ENCODE results near the gene SCRG1.
A peak's percentile ranks its signal among the peaks of the same experiment; 100 is the strongest.

SCRG1 gene

DNA sequence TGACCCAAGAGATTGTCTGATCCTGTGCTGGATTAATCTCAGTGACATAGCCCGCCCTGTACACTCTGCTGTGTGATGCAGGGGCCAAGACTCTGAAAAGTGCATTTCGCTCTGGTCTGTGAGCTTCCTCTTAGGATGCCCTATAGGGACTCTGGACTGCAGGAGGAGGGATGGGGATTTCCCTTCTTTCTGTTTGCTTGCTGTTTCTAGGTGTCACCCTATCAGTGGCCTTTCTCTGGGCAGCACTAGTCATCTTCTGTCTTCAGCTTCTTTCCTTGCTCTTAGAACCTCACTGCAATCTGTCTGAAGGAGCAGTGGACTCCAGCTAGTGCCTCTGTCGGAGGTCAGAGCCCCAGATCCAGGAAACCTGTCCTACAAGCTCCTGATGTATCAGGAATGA, 34.5 kb upstream of the SCRG1 start:
- H3K36me3 ChIP-seq (ENCODE audit: control insufficient read depth in 2 of 2, insufficient read depth in 1 of 2, low read length in 2 of 2) = no peaks in the 10 kb centered on the region
- no peaks in the 10 kb centered on the region for H3K9me3 ChIP-seq (ENCODE audit: control insufficient read depth, insufficient read depth, low read depth, low read length)
- peaks cover 7% of the 10 kb centered on the region for H3K4me1 ChIP-seq (ENCODE audit: control insufficient read depth, insufficient read depth, low read length)
- no peak overlapping the region for H3K4me3 ChIP-seq (ENCODE audit: low read depth, low read length)
- no peak overlapping the region for H3K27ac ChIP-seq (ENCODE audit: extremely low read depth, low read depth, low read length)
- POLR2A ChIA-PET = no interaction called here
- CTCF ChIA-PET = interaction anchor here (1.9 kb wide), 1 partner anchor 13 kb away, joined by 11 read pairs; no protein-coding TSS in a partner anchor
- TF ChIP-seq, protein P1, sequence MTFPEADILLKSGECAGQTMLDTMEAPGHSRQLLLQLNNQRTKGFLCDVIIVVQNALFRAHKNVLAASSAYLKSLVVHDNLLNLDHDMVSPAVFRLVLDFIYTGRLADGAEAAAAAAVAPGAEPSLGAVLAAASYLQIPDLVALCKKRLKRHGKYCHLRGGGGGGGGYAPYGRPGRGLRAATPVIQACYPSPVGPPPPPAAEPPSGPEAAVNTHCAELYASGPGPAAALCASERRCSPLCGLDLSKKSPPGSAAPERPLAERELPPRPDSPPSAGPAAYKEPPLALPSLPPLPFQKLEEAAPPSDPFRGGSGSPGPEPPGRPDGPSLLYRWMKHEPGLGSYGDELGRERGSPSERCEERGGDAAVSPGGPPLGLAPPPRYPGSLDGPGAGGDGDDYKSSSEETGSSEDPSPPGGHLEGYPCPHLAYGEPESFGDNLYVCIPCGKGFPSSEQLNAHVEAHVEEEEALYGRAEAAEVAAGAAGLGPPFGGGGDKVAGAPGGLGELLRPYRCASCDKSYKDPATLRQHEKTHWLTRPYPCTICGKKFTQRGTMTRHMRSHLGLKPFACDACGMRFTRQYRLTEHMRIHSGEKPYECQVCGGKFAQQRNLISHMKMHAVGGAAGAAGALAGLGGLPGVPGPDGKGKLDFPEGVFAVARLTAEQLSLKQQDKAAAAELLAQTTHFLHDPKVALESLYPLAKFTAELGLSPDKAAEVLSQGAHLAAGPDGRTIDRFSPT (tag by site-specific recombination; IDR thresholded peaks at IDR 0.05) = no peak
- TF ChIP-seq, protein P2, sequence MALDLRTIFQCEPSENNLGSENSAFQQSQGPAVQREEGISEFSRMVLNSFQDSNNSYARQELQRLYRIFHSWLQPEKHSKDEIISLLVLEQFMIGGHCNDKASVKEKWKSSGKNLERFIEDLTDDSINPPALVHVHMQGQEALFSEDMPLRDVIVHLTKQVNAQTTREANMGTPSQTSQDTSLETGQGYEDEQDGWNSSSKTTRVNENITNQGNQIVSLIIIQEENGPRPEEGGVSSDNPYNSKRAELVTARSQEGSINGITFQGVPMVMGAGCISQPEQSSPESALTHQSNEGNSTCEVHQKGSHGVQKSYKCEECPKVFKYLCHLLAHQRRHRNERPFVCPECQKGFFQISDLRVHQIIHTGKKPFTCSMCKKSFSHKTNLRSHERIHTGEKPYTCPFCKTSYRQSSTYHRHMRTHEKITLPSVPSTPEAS (tag by site-specific recombination; IDR thresholded peaks at IDR 0.05) = no peak
- TF ChIP-seq ZNF501 (tag by site-specific recombination; IDR thresholded peaks at IDR 0.05) (no peak), ZNF560 (tag by site-specific recombination; IDR thresholded peaks at IDR 0.05; ENCODE audit: borderline replicate concordance) (no peak), ZNF548 (tag by site-specific recombination; IDR thresholded peaks at IDR 0.05) (no peak)
- TF ChIP-seq, protein P3, sequence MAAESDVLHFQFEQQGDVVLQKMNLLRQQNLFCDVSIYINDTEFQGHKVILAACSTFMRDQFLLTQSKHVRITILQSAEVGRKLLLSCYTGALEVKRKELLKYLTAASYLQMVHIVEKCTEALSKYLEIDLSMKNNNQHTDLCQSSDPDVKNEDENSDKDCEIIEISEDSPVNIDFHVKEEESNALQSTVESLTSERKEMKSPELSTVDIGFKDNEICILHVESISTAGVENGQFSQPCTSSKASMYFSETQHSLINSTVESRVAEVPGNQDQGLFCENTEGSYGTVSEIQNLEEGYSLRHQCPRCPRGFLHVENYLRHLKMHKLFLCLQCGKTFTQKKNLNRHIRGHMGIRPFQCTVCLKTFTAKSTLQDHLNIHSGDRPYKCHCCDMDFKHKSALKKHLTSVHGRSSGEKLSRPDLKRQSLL (tag by site-specific recombination; IDR thresholded peaks at IDR 0.05) = no peak
- TF ChIP-seq, protein P4, sequence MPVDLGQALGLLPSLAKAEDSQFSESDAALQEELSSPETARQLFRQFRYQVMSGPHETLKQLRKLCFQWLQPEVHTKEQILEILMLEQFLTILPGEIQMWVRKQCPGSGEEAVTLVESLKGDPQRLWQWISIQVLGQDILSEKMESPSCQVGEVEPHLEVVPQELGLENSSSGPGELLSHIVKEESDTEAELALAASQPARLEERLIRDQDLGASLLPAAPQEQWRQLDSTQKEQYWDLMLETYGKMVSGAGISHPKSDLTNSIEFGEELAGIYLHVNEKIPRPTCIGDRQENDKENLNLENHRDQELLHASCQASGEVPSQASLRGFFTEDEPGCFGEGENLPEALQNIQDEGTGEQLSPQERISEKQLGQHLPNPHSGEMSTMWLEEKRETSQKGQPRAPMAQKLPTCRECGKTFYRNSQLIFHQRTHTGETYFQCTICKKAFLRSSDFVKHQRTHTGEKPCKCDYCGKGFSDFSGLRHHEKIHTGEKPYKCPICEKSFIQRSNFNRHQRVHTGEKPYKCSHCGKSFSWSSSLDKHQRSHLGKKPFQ (tag by site-specific recombination; IDR thresholded peaks at IDR 0.05) = no peak

DNA sequence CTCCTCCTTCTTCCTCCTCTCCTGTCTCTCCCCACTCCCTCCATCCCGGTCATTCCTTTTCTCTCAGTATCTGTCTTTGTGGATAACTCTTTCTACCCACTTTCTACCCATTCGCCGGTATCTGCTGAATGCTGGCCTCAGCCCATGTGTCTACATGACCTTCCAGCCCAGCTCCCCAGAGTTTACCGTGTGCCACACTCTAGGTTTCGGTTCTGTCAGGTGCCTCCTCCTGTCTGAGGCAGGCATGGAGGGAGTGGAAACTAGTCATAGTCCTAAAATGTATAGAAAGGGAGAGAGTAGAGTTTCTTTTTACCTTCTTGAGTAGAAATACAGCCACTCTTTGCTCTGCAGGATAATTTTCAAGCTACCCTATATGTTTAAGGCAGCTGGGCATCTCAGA, 33.5 kb upstream of the SCRG1 start:
- CTCF ChIA-PET = interaction anchor here (1.9 kb wide), 1 partner anchor 12 kb away, joined by 11 read pairs; no protein-coding TSS in a partner anchor
- TF ChIP-seq ZNF830 (tag by site-specific recombination; IDR thresholded peaks at IDR 0.05; ENCODE audit: low read depth) = no peak
- TF ChIP-seq, protein P5, sequence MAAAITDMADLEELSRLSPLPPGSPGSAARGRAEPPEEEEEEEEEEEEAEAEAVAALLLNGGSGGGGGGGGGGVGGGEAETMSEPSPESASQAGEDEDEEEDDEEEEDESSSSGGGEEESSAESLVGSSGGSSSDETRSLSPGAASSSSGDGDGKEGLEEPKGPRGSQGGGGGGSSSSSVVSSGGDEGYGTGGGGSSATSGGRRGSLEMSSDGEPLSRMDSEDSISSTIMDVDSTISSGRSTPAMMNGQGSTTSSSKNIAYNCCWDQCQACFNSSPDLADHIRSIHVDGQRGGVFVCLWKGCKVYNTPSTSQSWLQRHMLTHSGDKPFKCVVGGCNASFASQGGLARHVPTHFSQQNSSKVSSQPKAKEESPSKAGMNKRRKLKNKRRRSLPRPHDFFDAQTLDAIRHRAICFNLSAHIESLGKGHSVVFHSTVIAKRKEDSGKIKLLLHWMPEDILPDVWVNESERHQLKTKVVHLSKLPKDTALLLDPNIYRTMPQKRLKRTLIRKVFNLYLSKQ (tag by site-specific recombination; IDR thresholded peaks at IDR 0.05; ENCODE audit: borderline replicate concordance) = no peak
- TF ChIP-seq, protein P6, sequence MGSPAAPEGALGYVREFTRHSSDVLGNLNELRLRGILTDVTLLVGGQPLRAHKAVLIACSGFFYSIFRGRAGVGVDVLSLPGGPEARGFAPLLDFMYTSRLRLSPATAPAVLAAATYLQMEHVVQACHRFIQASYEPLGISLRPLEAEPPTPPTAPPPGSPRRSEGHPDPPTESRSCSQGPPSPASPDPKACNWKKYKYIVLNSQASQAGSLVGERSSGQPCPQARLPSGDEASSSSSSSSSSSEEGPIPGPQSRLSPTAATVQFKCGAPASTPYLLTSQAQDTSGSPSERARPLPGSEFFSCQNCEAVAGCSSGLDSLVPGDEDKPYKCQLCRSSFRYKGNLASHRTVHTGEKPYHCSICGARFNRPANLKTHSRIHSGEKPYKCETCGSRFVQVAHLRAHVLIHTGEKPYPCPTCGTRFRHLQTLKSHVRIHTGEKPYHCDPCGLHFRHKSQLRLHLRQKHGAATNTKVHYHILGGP (tag by site-specific recombination; IDR thresholded peaks at IDR 0.05) = no peak
- peak; percentile 40; the same call in 1 of the 2 replicates for TF ChIP-seq PRDM1 (tag by site-specific recombination; IDR thresholded peaks at IDR 0.05)
- no peak for TF ChIP-seq ZNF624 (tag by site-specific recombination; IDR thresholded peaks at IDR 0.05)
- TF ChIP-seq KLF16 (tag by site-specific recombination; IDR thresholded peaks at IDR 0.05) = no peak
- TF ChIP-seq IKZF3 (tag by site-specific recombination; IDR thresholded peaks at IDR 0.05) = no peak
- H3K4me3 ChIP-seq (ENCODE audit: low read depth, low read length) = no peak overlapping the region
- H3K4me1 ChIP-seq (ENCODE audit: control insufficient read depth, insufficient read depth, low read length) = peaks cover 3% of the 10 kb centered on the region
- H3K27ac ChIP-seq (ENCODE audit: extremely low read depth, low read depth, low read length) = no peak overlapping the region
- POLR2A ChIA-PET = no interaction called here
- no peaks in the 10 kb centered on the region for H3K36me3 ChIP-seq (ENCODE audit: control insufficient read depth in 2 of 2, insufficient read depth in 1 of 2, low read length in 2 of 2)
- no peaks in the 10 kb centered on the region for H3K9me3 ChIP-seq (ENCODE audit: control insufficient read depth, insufficient read depth, low read depth, low read length)

Data from HEK293 (cell line).